Measurements from ENCODE around the gene ECE1.
"Not testable (repeated sequence)": the region's sequence is repeated elsewhere in the genome, so short reads cannot be mapped to it uniquely, and the experiment has no call there.

ECE1 gene

GRCh38 chr1:21216835-21217811 is 73.1 kb downstream of the ECE1 start:
- peak; percentile 44 to 61 for DNase-seq

DNA sequence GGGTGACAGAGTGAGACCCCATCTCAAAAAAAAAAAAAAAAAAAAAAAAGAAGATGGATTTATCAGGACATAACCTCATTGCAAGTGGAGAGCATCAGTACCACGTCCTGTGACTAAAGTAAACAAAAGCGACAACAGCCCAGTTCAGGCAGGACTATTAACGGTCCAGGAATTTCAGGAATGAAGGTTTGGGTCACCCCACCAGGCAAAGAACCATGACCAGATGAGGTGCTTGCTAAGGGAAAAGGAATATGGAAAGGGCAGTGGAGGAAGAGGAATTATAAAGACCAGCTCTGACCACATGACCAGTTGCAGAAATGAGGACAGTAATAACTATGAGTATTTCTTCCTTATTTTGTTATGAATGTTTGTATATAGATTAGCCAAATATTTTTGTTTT is 78.1 kb downstream of the ECE1 start:
- DNase-seq: peak; percentile 3 to 18

- not testable (repeated sequence) for DNase-seq
These were observed 82.0 kb downstream of the ECE1 start for GRCh38 chr1:21208137-21208700.

DNA sequence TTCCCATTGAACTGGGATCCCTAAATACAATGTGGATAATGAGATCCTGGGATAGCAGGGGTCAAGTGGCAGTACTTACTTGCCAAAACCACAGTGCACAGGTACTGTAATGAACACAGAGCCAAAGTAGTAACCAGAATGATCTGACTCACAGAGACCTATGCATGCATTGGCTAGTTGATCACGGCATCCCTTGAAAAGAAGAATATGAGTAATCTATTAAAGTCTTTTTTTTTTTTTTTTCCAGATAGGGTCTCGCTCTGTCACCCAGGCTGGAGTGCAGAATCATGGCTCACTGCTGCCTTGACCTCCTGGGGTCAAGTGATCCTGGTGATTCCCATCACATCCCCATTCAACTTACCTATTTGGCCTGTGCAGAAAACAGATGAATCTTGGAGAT is 84.1 kb downstream of the ECE1 start:
- no peak for DNase-seq

GRCh38 chr1:21205416-21205815 is 84.8 kb downstream of the ECE1 start:
- DNase-seq: no peak

- no peak for DNase-seq
These were observed 88.6 kb downstream of the ECE1 start for GRCh38 chr1:21201650-21202049.

DNA sequence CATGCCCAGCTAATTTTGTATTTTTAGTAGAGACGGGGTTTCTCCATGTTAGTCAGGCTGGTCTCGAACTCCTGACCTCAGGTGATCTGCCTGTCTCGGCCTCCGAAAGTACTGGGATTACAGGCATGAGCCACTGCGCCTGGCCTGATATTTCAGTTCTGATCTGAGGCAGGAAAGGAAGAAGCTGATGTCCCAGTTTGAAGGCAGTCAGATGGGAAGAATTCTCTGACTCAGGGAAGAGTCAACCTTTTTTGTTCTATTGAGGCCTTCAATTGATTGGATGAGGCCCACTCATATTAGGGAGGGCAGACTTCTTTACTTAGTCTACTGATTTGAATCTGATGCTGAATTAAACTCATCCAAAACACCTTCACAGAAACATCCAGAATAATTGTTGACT is 89.0 kb downstream of the ECE1 start:
- not testable (repeated sequence) for DNase-seq

- peak; percentile 10 to 22 for DNase-seq
These were observed 89.5 kb downstream of the ECE1 start for GRCh38 chr1:21200767-21201166.

GRCh38 chr1:21198929-21199328 is 91.3 kb downstream of the ECE1 start:
- DNase-seq: no peak

- no peak for DNase-seq
These were observed 97.4 kb downstream of the ECE1 start for GRCh38 chr1:21192871-21193270.

DNA sequence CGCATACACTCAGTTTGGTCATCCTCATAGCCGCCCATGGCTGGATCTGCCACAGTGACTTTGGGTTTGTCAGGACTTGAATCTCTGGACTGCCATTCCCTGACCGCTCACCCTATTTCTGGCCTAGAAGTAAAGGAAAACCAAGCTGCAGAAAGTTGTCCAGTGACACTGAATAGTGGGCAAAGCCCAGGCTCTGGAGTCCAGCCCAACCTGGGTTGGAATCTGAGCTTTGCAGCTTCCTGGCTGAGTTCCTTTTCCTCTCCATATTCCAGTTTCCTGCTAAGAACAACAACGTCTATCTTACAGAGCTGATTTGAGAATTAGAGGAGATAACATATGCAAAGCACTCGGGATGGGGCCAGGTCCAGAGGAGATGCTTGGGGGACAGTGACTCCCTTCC is 98.0 kb downstream of the ECE1 start:
- no peak for DNase-seq

GRCh38 chr1:21190771-21191170 is 99.5 kb downstream of the ECE1 start:
- DNase-seq: not testable (repeated sequence)

DNA sequence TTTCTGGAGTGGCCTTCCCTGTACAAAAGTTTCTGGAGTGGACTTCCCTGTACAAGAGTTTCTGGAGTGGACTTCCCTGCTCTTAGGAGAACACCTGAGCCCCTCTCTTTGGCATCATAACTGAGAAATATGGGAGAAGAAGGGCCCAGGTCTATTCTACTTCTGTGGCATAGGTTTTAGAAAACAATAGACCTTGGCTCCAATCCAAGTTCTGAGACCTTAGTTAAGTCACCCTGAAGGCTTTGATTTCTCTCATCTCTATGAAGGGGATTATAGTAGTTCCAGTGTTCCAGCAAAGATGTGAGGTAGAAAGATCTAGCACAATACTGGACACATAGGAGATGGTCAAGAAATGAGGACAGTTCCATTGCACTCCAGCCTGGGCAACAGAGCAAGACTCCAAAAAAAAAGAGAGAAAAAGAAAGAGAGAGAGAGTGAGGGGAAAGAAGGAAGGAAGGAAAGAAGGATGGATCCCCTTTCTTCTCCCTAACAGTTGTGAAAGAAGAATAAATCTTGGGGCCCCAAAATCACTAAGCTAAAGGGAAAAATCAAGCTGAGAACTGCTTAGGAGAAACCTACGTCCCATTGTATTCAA is 100.3 kb downstream of the ECE1 start:
- DNase-seq: no peak

- no peak for DNase-seq
These were observed 100.8 kb downstream of the ECE1 start for GRCh38 chr1:21189421-21189820.

DNA sequence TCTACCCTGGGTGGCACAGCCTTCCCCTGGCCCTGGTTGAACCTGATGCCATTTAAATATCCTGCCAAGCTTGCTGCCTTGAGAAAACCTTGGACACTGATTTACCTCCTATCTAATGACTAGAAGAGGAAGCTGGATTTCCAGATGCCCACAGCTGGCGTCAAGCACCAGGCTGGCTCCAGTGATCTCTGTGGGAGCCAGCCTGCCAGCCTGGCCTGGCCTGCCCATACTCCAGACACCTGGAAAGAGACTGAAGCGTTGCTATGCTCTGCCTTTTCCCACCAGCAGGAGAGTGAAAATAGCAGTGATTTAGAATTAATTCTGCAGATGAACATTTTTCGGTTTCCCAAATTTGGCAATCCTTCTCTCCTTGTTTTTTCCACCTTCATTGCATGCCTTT is 102.0 kb downstream of the ECE1 start:
- no peak for DNase-seq

GRCh38 chr1:21185221-21185731 is 105.0 kb downstream of the ECE1 start:
- no peak for DNase-seq

DNA sequence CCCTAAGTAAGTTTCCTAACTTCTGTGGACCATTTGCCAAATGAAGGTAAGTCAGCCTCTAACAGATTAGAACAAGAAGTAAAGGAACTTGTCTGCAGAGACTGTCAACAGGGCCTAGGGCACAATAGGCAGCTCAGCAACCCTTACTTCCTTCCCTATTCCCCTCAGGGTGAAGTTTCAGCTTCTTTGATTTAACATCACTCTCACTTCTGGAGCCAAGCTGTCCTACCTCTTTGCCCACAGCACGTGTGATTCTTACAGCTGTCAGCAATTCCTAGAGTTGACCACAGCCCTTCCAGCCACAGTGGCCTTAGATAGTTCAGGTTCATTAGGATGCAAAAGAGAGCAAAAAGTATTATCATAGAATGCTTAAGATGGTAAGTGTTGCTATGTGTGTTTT is 106.0 kb downstream of the ECE1 start:
- peak; percentile 50 to 53 for DNase-seq

DNA sequence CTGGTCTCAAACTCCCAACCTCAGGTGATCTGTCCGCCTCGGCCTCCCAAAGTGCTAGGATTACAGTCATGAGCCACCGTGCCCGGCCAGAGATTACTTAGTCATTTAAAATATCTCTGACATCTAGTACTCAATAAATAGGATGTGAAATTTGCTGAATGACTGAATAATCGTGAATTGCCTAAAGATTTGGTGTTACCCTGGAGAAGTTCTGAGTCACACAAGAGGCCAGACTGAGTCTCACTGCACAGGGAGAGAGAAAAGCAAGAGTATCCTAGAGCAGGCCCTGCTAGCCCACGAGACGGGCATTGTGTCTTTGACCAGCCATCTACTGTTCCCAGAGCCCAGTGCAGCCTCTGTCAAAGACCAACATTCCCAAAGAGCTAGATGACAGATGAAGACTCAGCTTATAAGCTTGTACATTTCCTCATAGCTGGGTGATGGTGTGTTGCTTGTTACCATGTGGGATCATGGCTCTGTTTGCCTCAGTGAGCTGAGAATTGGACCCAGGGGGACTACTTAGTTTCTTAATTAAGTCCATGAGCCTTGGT is 108.0 kb downstream of the ECE1 start:
- DNase-seq: peak; percentile 26 to 28

GRCh38 chr1:21178271-21178670 is 112.0 kb downstream of the ECE1 start:
- not testable (repeated sequence) for DNase-seq

- DNase-seq: peak; percentile 99
These were observed 113.4 kb downstream of the ECE1 start, which contains the start of gene EIF4G3 for GRCh38 chr1:21176586-21177555. EIF4G3 (minus strand) TSS chr1:21176897; CDS start chr1:21002742, 174,155 bp downstream.

Measured in inflammatory macrophage (primary cell).